T-helper 9 cell (primary cell): Measurements from ENCODE around the gene TTC34.
A peak's percentile ranks its signal among the peaks of the same experiment; 100 is the strongest.

Experiments used
- DNase-seq: peaks from one replicate; pipeline ENCODE4 v3.0.0-alpha.2; 2020
- total RNA-seq, 2 donors: gene quantifications; one replicate each; lab custom pipeline; 2026; lab: John Stamatoyannopoulos, UW

The TTC34 gene, protein sequence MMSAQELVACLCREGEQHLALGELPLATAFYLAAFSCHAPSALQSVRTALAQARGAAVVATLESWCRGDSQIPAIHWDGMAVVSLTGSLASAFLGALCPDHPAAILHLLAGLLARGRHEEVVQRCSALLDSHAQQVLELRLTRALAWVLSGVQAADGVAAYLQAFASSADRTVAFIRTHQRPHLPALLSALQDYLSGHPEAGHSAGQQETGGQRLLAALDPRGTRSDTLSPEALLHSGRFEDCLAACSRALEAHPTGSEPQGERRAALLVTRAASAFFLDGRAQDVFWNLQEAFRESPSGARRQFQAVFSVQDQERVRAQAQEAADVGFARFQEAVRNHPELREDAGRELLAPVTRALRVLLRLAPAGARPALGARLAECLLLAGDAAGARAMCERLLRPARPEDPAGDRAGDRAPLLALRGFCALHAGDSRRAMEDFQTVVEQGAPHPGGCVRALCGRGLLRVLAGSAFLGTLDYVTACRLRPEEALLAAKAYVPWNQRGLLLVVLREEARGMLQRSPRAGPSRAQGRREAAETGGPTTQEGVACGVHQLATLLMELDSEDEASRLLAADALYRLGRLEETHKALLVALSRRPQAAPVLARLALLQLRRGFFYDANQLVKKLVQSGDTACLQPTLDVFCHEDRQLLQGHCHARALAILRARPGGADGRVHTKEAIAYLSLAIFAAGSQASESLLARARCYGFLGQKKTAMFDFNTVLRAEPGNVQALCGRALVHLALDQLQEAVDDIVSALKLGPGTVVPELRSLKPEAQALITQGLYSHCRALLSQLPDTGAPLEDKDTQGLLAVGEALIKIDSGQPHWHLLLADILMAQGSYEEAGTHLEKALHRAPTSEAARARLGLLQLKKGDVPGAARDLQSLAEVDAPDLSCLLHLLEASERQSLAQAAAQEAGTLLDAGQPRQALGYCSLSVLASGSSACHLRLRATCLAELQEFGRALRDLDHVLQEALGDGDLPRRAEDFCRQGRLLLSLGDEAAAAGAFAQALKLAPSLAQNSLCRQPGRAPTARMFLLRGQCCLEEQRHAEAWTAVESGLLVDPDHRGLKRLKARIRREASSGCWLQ
- 0.48 to 2.3 reads per million in 2 donors for total RNA-seq

DNA sequence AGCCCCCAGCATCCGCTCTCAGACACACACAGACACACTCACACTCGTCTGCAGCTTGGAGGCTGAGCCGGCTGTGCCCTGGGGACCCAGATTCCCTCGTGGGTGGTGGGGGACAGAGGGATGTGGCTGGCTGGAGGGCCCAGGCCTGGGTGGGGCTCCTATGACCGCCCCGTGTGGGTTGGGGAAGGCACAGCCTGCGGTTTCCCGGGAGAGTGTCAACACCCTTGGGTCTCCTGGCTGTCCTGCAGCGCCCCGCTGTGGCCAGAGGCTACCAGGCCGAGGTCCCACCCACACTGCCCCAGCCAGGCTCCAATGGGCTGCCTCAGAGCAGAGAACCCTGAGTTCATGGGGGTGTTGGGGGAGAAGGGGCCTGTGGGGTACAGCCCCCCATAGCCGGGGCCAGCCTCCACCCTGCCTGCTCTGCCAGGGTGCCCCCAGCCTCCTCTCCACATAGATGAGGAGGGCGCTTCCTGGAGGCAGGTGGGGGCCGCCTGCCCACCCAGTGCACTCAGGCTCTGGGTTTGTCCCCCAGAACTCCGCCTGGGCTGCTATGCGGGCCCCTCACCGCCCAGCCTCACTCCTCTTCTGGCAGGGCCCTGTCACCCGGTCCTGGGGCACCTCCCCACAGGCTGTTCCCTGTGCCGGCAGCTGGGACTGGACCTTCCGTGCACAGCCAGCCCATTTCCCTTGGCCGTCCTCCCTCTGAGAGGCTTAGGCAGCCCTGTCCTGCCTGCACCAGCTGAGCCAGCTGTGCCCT, at the start of gene TTC34:
TSS of gene TTC34 (minus strand) at position 159 of the 757 bp plus-strand sequence. CDS start 866 bp downstream, outside the sequence.
- DNase-seq, result peak; percentile 25

DNA sequence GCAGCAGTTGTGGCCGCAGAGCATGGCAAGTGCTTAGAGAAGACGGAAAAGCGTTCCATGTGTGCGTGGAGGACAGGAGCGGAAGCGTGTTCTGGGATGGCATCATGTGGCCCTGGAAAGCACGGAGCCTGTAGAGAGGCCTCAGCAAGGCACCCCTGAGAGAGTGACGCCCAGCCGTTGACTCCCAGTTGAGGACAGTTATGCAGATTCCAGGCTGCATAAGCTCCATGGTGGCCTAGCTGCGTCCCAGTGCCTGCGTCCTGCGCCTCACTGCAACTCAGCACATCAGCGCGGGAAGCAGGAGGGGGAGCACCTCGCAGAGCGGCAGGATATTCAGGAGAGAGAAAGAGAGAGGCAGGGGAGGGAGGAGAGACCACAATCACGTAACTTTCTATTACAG, 49.0 kb upstream of the TTC34 start:
- no peak for DNase-seq

DNA sequence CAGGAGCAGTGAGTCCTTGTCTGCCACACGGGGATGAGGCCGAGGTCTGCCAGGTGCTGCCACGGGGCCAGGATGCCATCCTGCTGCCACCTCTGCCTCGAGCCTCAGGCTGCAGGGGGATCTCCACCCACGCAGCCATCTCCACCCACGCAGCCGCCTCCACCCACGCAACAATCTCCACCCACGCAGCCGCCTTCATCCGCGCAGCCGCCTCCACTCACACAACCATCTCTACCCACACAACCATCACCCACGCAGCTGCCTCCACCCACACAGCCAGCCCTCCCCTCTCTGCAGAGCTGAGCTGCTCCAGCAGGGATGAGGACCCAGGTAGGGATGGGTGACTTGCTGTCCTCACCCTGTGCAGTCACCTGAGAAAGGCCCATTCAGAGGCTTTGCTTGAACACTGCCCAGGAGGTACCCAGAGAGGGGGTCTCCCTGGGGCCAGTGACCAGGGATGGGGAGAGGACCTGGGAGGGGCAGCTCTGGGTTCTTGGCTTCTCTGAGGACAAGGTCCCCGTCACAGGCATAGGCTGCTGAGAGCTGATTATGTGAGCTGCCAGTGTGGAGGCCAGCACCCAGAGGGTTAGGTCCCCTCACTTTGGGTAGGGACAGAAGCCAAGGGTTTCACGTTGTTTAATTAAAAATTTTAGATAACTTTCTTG, 46.6 kb upstream of the TTC34 start:
- no peak for DNase-seq

DNA sequence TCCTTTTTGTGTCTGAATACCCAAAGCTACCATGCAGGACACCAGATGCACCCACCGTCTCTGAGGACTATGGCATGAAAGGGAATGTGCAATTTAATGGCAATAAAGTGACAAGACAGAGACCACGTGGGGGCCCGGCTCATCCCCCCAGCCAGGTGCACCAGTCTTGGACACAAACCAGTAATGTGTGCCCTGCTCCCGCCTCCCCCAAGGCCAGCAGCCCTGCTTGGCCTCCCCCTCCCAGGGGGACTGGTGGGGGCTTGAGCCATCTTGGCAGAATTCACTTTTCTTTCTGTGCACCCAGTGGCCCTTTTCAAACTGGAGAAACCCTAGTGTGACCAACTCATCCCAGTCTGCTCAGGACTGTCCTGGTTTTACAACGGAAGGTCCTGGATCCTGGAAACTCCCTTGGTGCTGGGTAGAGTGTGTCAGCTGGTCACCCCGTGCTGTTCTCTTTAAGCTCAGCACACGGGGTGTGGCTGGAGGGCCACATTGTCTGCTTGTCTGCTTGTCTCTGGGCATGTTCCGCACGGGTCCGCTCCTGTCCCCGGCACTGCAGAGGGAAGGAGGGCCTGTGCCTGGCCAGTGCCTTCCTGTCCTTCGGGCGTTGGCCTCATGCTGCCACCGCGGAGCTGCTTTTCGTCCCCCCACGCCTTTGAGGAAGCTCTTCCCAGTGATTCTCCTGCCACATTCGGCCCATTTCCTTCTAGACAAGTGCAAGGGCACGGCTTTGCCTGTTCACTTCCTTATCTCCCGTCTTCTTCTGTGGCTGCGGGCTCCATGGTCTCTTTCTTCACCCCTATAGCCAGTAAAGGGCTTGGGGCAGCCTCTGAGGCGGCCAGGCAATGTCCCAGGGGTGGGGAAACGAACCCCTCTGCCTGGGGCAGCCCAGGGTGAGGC, 45.8 kb upstream of the TTC34 start:
- DNase-seq, result no peak

DNA sequence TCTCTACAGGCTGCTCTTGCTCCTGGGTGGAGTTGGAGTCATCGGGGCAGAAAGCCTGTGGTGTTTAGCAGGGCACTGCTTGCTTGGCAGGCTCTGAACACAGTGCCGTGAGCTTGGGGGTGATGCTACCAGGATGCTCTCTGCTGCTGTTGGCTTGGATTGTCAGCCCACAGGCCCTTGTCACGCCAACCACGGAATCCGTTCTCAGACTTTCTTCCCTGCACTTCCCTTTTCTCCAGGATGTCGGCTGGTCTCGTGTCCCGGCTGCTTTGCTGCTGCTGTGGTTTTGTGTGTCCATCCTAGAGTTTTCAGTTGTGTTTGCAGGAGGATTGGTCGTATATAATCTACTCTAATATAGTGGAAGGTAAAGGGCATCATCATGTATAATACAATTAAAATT, 44.4 kb upstream of the TTC34 start:
- DNase-seq, result no peak

DNA sequence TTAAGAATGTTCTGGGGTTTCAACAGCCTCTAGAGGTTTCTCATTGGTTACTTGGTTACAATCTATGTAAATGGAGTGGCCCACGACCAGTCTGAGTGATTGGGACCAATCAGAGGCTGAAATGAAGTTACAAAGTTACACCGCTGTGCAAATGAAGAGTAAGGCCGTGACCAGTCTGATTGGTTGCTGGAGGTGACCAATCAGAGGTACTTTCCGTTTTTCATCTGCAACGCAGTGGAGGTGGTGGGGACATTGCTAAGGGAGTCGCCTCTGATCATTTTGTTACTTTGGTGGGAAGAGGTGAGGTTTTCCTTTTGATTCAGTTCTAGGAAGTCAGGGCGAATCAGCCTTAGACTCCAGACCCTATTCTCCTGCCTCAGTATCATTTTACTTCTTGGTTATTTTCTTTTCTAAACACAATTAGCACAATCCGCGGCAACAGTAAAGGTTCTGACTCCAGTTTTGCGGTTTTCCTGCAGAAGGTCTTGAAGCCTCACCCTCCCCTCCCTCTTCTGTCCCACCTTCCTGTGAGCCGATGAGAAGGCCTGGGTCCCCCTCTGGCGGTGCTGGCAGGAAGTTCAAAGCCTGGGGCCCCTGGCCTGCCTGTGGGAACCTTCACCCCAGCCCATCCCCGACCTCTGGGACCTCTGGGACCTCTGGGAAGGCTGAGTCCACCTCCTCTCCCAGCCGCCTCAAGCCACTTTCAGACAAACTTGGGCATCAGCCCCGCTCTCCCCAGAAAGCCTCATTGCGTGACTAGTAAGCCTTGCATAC, 38.7 kb upstream of the TTC34 start:
- DNase-seq, result peak; percentile 44

DNA sequence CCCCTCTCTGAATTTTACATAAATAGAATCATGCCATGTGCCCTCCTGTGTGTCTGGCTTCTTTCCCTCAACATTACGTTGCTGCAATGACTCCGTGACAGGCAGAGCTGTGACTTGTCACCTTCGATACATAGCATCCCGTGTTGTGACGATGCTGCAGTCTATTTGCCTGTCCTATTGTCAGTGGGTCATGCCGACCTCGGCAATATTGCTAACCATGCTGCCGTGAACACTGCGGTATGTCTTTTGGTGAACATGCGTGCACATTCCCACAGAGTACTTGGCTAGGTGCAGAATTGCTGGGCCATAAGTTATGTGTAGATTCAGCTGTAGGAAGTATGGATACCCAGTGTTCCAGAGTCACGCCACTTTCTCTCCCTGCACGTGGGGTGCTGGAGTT, 36.3 kb upstream of the TTC34 start:
- no peak for DNase-seq

DNA sequence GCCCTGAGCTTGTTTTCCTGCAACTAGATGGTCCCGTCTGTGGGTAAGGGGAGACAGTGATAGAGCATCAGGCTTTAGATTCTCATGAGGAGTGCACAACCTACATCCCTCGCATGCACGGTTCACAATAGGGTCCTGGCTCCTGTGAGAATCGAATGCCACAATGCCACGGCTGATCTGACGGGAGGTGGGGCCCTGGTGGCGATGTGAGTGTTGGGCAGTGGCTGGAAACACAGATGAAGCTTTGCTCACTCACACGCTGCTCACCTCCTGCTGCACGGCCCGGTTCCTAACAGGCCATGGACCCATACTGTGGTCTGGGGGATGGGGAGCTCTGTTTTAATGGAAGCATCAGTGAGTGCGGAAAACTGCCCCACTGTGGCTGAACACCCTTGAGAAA, 35.8 kb upstream of the TTC34 start:
- DNase-seq, result no peak

DNA sequence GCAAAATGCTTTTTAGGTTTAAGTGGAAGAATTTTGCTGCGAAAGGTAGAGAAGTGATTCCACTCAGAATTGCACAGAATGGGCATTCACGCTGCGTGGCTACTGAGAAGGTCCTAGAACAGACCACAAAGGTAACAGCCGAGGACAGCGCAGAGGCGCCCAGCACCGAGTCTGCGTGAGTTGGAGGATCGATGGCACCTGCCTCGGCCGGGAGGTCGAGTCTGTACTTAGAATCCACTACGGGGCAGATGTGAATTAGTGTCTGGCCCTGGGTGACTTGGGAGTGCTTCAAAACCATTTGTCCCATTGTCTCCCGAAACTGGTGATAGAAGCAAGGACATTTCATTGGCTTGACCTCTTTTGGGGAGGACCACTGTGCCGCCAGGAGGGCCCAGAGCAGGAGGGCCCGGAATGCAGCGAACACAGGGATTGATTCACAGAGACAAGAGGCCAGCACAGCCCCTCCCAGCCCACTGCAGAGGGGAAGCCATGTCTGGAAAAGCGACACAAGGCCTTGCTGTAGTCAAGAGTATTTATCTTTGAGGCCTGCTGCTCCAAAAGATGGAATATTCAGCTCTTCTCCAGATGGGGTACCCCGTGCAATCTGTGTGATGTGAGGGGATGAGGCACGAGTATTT, 35.0 kb upstream of the TTC34 start:
- DNase-seq, result no peak

DNA sequence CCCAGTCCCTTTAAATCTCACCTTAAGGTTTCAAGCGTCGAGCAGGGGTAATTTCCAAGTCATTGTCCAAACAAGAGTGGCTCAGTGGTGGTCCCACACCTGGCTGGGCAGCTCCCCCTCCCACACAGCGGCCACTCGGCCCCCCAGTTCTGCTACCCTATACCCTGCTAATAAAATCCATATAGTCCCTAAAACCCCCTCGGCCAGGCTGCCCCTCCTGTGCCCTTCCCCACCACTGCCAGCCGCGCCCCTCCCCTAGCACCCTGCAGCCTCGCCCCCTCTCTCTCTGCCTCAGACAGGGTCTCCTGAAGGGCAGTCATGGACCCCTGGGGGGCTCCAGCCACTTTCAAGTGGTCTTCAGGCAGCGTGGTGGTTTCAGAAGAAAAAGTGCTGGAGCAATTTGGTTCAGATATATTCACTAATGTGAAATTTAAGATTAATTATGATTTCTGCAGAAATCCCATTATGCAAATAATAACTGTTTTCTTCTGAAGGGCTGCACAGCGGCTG, 34.2 kb upstream of the TTC34 start:
- DNase-seq, result no peak

DNA sequence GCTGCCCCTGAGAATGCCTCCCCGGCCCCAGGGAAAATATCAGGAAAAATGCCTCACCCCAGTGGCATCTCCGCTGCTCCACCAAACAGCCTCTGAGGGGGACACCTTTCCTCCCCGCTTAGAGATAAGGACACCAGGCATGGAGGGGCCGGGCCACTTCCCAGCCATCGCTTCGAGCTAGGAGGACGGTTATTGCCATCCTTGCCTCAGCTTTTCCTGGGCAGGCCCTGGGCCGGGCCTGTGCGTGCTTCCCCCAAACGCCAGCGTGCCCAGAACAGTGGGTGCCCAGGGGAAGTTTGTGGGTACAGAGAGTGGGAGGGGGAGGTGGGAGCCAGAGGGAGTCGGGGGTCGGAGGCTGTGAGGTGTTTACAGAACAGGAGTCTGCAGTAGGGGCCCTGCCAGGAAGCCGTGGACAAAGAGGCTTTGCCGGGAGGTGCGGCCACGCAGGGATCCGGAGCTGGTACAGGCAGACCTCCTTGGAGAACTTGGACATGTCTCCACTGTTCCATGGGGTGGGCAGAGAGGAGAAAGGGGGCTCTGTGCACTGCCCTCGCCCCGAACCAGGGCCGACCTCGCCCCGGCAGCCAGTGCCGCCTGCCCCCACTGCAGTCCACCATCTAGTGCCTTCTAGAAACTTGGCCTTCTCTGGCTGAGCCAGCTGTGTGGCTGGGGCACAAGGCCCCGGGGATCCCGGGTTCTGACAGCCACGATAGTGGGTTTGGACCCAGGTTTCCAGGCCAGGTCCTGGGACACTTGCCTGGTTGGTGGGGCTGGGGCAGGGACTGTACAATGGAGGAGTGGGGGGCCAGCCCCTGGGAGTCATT, 33.5 kb upstream of the TTC34 start:
- DNase-seq, result no peak

DNA sequence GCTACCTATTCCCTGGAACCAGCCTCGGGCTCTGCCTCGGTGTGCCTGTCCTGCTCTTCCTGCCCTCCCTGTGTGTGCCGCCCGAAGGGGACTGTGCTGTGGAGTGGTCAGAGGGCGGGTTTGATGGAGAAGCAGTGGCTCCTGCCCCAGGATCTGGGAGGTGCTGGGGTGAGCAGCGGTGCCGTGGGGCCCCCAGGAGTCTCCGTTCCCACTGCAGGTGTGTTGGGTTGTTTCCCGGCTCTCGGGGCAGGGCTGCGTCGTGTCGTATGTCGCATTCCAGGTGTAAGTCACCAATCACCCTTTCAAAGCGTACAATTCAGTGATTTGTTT, 32.6 kb upstream of the TTC34 start:
- no peak for DNase-seq

DNA sequence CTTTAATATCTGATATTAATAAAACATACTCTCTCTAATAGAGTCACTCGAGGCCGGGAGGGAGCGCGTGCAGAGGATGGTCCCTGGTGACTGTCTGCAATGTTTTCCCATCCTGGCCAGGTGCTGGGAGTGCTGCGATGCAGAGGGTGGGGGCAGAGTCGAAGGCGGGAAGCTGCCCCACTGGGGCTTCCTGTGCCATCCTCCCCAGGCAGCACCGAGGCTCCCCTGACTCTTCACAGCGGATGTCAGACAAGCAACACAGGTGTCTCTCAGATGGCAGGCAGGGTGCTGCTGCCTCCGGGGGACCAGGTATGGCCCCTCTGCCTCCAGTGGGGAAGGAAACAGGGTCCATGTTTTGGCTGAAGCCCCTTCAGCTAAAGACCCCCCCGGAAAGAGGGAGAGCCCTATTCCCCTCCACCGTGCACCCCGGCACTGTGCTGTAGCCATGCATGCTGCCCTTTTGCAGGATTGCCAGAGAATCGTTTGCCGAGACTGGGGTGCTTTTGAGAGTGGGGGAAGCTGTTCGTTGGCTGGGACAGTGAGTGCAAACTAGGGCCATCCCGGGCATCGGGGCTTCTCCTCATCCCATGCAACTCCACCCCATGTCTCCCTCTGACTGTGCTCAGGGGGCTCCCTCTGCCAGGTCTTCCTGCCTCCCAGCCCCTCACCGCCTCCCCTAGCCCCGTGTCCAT, 32.1 kb upstream of the TTC34 start:
- no peak for DNase-seq

DNA sequence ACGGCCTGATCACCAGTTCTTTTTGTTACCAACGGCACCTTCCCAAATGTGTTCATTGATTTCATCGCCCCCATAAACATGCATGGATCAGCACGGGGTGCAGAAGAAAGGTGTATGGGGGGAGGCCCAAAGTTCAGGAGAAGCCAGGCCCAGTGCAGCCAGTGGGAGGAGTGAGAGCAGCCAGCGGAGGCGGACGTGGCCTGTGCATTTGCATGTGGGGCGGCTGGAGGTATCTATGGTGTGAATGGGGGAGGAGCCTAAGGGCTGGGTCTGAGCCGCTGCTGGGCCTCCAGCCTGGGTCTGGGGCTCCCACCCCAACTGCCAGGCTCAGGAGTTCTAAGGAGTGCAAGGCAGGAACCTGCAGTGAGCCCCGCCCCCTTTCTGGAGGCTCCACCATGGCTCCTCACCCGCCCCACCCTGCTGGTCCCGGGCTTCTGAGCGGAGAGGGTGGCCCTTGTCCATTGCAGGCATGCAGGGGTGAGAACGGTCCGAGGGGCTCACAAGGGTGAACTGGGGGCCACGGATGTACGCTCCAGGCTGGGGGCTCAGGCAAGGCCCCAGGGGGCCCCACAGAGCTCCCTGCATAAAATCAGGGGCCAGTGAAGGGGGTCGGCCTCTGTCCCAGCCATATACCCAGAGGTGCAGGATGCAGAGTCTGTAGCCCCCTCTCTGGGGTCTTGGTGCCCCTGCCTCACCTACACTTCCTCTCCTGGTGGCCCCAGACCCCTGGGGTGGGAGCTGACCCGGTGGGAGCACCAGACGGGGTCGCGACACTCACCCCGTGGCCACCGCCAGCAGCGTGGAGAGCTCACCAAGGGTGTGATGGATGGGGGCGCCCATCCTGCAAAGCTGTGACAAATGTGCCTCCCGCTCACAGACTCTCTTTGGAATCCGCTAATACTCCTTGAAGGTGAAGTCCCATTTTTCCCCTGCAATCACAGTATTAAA, 31.3 kb upstream of the TTC34 start:
- no peak for DNase-seq

DNA sequence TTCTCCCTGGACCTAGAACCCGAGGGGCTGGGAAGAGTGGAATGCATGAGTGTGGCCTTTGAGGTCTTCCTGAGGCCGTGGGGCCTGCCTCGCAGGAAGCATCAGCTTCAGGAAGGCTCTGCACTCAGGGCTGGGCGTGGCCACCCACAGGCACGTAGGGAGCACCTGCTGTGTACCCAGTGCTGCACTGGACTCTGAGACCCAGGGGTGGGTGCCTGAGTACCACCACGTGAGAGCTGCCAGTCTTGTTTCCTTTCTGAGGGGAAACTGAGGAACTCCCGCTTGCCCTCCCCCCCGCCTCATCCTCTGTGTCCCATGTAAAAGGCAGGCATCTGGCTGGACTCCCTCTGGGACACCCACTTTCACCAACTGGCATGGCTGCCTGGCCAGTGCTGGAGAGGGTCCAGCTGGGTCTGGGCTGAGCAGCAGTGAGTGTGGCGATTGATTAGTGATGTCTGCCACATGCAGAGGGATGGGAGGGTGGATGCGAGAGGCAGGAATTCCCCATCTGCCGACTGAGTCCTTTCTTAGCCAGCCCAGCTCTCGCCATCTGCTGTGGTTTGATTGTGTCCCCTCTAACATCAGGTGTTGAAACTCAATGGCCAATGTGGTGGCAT, 30.2 kb upstream of the TTC34 start:
- DNase-seq, result no peak

DNA sequence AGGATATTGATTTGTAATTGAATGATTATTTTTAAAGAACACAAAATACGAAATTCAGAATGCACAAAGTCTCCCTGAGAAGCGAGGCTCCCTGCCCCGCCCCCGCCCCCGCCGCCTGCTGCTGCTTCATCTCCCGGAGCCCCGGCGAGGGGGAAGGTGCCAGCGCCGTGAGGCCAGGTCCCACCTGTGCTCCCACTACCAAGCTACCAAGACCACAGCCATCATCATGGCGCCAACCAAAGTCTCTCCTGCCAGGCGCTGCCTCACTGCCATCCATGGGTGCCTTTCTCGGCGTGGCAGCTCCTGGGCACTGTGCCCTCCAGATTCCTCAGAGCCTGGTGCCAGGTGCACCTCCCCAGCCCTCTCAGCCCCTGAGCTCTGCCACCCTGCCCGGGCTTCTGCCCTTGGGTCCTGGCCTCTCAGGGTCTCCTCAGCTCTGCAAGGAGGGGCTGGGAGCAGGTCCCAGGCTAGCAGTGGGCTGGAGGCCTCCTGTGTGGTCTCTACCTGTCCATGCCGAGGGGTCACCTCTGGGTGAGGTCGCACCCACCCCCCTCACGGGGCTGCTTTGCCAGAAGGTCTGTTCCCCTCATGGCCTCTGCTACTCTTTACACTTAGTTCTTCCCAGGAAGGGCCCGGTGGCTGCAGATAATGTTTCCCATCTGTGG, 29.4 kb upstream of the TTC34 start:
- no peak for DNase-seq
